HG02870 (cell line): Measurements from ENCODE around the gene TMEM61.
"Not testable (repeated sequence)": the region's sequence is repeated elsewhere in the genome, so short reads cannot be mapped to it uniquely, and the experiment has no call there.

Source experiments
- ATAC-seq: cut with Tn5 transposase; IDR thresholded peaks from one replicate; pipeline ENCODE4 v1.9.1; 2021; ENCODE audit warnings: mild to moderate bottlenecking, moderate library complexity; ENCODE audit not compliant: unreplicated experiment

TMEM61 gene

DNA sequence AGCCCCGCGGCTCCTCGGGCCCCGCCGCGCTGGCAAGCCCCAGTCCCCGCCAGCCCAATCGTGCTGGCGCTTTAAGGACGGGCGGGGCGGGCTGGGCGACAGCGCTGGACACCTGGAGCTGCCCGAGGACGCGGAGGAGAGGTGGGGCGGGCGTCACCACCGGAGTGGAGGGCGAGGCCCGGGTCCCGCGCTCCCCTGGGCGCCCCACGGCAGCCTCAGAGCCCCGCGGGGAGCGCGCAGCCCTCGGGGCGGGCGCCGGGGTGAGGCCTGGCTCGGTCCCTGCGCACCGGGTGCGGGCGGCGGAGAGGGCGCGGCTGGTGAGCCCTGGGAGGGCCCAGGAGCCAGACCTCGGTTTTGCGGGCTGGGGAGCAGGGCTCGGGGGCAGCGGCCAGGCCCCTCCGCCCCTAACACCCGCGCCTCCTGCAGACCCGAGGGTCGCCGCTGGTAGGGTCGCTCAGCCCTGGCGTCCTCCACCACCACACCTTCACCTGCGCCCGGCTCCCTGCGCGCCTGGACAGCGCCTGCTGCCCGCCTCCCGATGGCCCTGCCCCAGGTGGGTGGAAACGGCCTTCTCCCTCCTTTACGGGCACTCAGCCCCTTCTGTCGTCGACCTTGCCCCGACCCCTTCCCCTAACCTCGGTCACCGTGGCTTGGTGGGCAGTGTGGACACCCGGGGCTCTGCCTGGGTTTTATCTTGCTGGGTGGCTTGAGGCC, at the start of gene TMEM61:
TSS of gene TMEM61 (plus strand) at position 101 of the 714 bp plus-strand sequence. CDS start at position 539, 438 bp downstream.
- ATAC-seq, result no peak

DNA sequence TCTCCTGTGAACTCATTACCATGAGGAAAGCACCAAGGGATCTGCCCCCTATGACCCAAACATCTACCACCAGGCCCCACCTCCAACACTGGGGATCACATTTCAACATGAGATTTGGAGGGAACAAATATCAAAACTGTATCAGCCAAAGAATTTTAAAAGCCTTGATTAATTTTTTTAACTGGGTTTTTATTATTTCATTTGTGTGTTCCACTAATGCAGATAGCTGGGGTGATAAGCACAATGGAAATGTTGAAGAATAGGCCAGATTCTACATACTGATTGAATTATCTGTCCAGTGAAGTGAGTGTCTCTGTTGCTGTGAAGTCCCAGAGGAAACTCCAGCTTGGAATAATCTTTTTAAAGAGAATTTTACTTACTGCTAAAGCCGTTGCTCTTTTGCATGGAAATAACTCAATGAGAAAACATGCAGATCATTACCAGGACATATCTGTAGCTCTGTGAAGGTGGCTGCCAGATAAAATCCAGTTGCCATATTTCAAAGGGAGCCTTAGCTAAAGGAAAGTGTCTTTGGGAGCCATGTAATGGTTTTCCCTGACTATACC, 49.1 kb upstream of the TMEM61 start:
- no peak for ATAC-seq

DNA sequence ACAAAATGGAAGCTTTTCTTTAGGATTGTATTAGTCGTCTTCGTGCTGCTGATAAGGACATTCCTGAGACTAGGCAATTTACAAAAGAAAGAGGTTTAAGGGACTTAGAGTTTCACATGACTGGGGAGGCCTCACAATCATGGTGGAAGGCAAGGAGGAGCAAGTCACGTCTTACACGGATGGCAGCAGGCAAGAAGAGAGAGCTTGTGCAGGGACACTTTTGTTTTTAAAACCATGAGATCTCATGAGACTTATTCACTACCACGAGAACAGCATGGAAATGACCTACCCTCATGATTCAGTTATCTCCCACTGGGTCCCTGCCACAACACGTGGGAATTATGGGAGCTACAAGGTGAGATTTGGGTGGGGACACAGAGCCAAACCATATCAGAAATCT, 46.3 kb upstream of the TMEM61 start:
- not testable (repeated sequence) for ATAC-seq

DNA sequence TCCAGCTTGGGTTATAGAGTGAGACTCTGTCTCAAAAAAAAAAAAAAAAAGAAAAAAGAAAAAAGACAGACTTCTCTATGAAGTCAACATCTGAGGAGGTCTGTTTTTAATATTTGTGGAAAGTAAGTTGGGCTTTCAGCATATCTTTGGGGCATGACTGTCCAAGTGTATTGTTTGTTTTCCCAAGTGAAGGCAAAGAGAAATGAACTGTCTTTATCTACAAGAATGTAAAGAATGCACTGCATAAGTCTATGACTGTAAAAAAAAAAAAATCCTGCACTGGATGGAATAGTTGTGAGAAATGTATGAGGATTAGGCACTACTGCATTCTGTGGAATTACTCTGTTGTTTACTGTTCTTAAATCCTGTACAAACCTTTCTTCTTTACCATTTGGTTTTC, 45.6 kb upstream of the TMEM61 start:
- no peak for ATAC-seq

DNA sequence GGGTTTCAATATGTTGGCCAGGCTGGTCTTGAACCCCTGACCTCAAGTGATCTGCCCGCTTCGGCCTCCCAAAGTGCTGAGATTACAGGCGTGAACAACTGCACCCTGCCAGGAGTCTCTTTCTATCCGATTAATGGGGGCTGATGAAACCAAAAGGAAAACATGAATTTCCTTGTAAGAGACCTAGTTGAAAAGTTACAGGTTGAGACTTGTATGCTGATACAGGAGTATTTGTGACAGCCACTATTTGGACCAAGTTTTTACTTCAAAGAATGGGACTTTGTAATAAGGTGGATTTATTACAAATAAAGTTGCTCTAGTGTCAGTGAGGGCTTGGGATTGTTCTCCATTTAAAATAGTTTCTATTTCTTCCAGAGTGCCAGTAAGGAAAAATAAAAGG, 43.6 kb upstream of the TMEM61 start:
- no peak for ATAC-seq

DNA sequence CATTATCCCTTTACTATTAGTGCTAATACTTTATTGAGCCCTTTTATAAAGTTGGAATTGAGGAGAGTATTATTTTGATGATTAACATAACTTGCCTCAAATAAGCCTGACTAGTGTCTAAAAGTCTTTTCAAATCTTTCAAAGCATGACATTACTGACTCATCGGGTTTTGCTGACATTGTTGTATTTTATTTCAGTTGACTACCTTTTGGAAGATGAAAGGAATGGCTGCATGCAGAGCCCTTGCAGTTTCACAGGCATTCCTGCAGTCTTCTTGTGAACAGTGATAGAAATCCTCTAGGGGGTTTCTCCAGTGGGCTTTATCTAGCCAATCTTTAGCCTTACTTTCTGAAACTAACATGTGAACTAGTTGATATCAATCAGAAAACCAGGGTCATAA, 43.0 kb upstream of the TMEM61 start:
- no peak for ATAC-seq

DNA sequence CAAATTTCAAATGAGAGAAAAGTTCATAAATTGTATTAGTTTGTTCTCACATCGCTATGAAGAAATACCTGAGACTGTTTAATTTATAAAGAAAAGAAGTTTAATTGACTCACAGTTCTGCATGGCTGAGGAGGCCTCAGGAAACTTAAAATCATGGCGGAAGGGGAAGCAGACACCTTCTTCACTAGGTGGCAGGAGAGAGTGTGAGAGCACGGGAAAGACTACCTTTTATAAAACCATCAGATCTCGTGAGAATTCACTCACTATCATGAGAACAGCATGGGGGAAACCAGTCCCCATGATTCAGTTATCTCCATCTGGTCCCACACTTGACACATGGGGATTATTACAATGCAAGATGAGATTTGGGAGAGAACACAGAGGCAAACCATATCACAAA, 41.5 kb upstream of the TMEM61 start:
- not testable (repeated sequence) for ATAC-seq

DNA sequence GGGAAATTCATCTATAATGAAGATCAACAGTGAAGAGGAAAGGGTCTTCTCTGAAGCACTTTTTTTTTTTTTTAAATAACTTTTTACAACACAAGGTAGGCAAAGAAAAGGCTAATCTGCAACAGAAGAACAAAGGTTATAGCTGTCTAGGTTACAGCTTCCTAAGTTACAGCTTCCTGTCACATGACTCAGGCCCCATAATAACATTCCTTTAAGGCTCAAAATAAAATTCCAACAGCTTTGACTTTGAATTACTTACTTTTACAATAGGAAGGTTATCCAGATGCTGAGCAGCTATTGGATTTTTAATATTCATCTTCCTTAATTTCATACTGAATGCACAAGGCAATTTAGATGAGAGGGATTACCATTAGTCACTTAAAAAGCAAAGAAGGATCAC, 40.4 kb upstream of the TMEM61 start:
- no peak for ATAC-seq

DNA sequence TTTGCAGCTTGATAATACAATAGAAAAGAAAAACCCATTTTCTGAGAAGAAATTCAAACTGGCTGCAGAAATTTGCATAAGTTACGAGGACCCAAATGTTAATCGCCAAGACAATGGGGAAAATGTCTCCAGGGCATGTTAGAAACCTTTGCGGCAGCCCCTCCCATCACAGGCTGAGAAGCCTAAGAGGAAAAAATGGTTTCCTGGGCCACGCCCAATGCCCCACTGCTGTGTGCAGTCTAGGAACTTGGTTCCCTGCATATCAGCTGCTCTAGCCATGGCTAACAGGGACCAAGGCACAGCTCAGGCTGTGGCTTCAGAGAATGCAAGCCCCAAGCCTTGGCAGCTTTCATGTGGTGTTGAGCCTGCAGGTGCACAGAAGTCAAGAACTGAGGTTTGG, 37.5 kb upstream of the TMEM61 start:
- ATAC-seq, result no peak

DNA sequence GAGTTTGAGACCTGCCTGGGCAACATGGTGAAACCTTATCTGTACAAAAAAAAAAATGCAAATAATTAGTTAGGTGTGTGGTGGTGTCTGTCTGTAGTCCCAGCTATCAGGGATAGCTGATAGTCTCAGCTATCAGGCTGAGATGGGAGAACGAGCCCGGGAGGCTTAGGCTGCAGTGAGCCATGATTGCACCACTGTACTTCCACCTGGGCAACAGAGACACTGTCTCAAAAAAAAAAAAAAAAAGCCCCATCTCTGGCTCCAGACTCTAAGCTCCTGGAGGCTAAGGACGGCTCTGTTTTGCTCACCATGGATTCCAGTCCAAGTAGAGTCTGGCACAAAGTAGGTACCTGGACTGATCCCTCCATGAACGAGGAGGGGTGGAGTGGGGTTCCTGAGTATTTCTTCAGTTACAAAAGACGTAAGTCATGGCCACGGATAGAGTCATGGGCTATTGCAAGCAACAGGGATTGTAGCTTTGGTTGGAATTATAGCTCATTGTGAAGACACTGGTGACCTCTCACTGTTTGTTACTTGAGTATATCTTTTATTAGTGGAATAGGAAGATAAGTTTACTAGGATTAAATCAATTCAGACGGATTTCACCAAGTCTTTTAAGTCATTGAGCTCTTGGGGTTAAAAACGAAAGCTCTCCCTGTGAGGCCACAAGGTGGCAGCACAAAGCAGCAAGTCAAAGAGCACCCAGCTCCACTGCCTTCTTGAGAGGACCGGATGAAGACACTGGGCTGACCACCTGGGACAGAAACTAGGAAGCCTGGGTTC, 35.6 kb upstream of the TMEM61 start:
- ATAC-seq, result peak; percentile 51

DNA sequence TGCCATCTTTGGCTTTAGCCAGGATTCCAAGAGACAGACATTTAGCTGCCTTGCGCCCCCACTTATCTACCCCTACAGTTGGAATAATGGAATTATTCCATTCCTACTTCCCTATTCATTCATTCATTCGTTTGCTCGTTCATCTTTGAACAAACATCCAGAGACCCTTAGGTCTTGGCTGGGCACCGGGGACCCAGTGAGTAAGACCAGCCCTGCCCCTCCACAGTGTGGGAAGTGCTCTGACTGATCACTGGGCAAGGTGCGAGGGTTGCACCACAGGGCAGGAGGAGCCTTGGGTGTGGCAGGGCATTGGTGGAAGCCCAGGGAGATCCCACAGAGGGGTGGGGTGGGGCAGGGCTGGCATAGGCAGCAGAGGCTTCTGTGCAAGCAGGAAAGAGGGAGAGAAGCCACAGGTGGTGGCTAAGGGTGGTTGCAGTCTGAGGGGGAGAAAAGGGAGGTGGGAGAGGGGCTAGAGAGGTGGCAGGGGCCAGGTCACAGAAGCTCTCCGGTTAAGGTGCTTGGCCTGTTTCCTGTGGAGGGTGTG, 35.0 kb upstream of the TMEM61 start:
- ATAC-seq, result no peak

DNA sequence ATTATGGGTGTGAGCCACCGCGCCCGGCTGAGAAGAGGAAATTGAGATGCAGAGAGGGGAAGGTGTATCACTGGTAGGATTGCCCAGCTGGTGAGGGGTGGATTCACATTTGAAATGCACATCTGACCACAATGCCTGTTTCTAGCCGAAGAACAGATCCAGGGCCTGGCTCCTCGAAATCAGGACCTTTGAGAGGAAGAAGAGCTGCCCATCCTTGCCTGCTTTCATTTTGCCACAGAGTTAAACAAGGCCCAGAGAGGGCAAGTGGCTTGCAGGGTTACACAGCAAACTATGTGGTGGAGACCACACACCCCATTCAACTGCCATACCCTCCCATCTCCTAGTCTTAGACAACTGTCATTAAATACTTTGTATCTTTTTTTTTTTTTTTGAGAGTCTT, 32.9 kb upstream of the TMEM61 start:
- no peak for ATAC-seq

DNA sequence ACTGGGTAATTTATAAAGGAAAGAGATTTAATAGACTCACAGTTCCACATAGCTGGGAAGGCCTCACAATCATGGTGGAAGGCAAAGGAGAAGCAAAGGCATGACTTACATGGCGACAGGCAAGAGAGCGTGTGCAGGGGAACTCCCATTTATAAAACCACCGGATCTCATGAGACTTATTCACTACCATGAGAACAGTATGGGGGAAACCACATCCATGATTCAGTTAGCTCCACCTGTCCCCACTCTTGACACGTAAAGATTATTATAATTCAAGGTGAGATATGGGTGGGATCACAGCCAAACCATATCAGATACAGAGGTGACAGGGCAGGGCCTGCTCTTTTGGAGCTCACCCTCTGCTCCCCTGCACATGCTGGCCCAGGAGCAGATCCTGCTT, 31.4 kb upstream of the TMEM61 start:
- ATAC-seq, result no peak

DNA sequence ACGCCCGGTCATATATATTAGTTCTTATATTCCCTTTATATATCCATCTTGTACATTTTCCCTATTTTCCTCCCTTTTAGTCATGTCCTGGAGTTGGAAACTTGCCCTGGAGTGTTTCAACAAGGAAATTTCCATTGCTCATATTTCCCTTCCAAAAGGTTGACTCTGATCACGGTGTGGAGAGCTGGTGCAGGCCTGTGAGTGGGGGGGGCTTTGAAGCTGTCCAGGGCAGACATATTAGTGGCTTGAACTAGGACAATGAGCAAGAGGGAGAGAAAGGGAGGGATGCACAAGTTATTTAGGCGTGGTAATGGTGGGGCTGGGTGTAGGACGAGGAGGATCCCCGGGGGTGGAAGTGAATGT, 30.4 kb upstream of the TMEM61 start:
- no peak for ATAC-seq

DNA sequence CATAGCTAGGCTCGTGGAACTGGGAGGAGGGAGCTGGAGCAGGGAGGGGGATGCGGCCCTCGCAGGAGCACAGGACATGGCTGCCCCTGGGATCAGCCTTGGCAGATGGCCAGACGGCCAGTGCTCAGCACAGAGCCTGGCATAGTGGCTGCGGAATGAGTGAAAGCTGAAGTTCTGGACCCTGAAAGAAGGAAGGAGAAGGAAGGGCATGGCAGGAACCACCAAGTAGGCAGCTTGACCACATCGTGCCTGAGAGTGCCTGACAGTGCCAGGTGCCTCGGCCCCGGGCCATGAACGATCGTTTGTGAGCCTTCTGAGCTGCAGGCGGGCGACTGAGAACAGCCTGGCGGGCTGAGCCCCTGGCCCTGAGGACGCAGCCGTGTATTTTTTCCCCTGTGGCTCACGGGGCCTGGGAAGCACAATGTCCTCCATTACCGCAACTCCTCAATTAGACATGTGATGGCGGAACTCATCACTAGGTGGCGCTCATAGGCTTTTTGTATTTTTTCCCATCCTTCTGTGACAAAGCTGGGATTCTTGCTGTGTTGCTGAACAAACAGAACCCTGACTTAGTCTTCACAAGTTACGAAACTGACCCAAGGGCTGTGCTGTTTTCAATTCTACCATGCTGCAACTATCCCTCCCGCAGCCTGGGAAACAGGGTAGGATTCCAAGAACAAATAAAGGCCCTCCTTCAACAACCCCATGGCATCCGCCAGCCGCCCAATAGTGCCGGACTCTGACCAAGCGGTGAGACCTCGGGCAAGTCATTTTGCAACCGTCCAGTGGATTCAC, 29.9 kb upstream of the TMEM61 start:
- ATAC-seq, result peak; percentile 53

DNA sequence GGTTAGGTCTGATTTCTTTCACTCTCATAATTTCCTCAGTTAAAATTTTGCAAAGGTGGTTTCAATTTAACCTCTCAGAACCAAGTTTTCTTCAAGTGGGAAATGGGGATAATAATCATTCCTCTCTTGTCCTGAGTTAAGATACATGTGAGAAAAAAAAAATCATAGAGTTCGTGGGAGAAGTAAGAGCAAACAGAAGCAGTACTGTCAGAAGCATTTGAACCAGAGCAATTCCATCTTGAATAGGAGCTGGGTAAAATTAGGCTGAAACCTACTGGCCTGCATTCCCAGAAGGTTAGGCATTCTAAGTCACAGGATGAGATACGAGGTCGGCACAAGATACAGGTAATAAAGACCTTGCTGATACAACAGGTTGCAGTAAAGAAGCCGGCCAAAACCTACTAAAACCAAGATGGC, 28.6 kb upstream of the TMEM61 start:
- no peak for ATAC-seq

DNA sequence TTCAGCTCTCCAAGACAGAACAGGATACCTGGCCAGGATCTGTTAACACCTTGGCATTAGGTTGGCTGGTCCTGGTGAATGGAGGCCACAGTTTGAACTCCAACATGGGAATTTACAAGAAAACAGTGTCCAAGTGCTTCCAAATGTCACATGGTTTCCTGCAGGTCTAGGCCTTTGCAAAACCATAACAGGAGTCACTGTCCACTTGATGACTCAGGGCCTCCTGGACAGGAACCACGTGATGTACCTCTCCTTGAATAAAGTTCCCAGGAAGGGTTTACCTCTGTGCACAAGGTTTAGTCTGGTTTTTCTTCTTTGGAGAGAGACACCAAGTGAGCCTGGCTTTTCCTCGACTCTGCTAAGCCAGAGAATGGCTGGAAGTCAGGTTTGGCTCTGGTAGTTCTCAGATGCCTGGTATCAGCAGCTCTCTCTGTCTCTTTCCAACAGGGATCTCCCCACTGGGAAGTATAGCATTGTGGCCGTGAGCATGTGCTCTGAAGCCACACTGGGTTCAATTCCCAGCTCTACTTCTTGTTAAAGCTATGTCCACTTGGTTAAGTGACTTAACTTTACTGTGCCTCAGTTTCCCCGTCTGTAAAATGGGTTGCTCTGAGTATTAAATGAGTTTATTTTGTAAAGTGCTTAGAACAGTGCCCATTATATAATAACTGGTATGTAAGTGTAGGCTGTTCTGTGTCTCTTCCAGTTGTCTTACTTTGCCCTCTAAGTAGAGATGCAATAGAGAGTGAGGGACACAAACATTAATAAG, 27.3 kb upstream of the TMEM61 start:
- no peak for ATAC-seq

DNA sequence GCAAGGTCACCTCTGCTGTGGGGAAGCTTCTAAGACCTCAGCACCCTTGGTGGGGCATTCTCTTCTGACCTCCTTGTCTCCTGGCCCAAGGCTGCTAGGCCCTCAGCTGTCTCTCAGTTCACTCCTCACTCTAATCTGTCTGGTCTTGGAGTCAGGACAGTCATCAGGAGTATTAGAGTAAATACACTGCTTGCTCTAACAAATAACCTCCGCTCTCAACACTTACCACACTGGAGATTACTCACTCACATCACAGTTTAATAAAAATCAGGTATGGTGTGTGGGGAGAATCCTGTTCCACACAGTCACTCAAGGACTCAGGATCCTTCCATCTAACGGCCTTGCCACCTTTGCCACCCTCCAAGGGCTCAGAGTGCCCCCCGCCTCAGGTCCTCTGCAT, 26.6 kb upstream of the TMEM61 start:
- ATAC-seq, result no peak

DNA sequence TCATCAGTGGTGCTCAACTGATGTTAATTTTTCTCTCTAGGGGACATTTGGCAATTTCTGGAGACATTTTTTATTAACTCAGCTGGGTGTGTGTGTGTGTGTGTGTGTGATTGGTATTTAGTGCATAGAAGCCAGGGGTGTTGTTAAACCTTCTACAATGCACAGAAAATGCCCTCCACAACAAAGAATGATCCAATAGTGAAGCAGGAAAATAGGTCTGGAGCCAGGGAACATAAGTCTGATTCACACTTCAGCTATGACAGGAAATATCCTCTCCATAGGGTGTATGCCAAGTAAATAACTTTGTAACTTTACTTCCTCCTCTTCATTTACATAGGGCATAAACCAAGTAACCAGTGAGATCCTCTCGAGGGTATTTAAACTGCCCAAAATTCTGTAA, 25.1 kb upstream of the TMEM61 start:
- ATAC-seq, result no peak

DNA sequence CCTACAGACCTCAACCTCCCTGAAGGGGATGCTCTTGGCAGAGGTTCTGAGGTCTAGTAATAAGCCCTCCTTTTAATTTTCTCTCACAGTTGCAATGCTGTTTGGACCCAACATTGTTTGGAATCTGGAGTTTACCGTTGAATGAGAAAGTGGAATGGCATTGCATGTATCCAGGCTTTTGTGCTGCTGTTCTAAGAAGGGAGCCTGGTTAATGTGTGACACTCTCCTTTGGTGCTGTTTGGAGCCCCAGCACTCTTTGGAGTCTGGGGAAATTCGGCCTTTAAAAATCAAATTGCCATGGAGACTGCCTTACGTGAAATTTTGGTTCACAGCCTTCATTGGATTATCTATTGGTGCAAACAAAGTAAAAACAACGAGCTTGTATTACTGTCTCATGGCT, 23.7 kb upstream of the TMEM61 start:
- ATAC-seq, result no peak
